Measurements from ENCODE around the gene TSPAN10.

The TSPAN10 gene

DNA sequence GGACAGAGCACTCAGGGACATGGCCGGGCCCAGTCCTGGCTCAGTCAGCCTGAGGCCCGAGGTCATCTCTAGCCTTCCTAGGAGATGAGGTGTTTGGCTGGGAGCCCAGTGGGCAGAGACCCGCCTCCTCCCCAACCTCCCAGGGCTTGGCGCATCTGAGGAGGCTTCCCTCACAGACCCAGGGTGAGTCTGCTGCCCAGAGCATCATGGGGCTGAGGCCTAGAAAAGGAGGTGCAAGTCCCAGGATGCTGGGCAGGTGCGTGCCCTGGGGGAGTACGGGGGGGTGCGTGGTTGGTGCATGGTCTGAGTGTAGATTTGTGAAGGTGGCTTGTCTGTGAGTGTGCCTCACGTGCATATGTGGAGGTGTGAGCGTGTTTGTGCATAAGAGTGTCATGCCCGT lies 14.7 kb downstream of the TSPAN10 start:
- no peak for DNase-seq (ENCODE audit: low read depth)
- TF ChIP-seq, protein P1, sequence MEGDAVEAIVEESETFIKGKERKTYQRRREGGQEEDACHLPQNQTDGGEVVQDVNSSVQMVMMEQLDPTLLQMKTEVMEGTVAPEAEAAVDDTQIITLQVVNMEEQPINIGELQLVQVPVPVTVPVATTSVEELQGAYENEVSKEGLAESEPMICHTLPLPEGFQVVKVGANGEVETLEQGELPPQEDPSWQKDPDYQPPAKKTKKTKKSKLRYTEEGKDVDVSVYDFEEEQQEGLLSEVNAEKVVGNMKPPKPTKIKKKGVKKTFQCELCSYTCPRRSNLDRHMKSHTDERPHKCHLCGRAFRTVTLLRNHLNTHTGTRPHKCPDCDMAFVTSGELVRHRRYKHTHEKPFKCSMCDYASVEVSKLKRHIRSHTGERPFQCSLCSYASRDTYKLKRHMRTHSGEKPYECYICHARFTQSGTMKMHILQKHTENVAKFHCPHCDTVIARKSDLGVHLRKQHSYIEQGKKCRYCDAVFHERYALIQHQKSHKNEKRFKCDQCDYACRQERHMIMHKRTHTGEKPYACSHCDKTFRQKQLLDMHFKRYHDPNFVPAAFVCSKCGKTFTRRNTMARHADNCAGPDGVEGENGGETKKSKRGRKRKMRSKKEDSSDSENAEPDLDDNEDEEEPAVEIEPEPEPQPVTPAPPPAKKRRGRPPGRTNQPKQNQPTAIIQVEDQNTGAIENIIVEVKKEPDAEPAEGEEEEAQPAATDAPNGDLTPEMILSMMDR (IDR thresholded peaks at IDR 0.05; ENCODE audit: control insufficient read depth, extremely low read depth, insufficient read depth): no peak
- no peak overlapping the region for H3K4me3 ChIP-seq (ENCODE audit: low read depth, low read length)

- TF ChIP-seq, protein P1 (IDR thresholded peaks at IDR 0.05; ENCODE audit: control insufficient read depth, extremely low read depth, insufficient read depth): no peak
- no peak overlapping the region for H3K4me3 ChIP-seq (ENCODE audit: low read depth, low read length)
- no peak for DNase-seq (ENCODE audit: low read depth)
Observed at GRCh38 chr17:81652906-81653771, 16.1 kb downstream of the TSPAN10 start.

- DNase-seq (ENCODE audit: low read depth): no peak
- H3K4me3 ChIP-seq (ENCODE audit: low read depth, low read length): no peak overlapping the region
Observed at GRCh38 chr17:81655378-81656117, 18.6 kb downstream of the TSPAN10 start.

DNA sequence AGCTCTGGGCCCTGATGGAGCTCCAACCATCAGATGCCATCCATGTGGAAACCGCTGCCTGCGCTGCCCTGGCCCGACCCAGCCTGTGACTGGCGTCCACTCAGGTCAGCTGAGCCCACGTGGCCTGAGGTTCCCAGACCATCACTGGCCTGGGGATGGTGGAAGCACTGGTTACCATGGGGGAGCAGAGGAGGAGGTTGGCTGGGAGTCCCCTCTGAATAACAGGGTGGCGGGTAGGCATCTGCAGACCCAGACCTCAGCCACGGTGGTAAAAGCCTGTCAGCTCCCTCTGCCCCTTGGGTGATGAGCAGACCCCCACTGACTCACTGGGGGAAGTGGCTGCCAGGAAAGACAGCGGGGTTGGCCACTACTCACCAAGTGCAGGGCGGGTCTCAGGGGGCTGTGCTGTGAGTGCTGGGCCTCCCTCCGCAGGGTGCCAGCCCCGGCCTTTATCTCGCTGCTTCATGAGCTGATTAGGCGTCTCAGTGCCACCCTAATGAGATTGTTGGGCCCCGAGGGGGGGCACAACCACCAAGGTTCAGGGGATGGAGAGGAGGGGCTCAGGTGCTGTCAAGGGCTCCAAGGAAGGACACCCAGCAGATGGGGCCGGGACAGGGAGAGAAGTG lies 19.2 kb downstream of the TSPAN10 start, which contains the start of gene PDE6G:
Gene PDE6G, minus strand, starts transcription at position 425 of the 626 bp plus-strand sequence. CDS start 3,237 bp downstream, outside the sequence.
- DNase-seq (ENCODE audit: low read depth): no peak
- TF ChIP-seq, protein P1 (IDR thresholded peaks at IDR 0.05; ENCODE audit: control insufficient read depth, extremely low read depth, insufficient read depth): no peak
- no peak within 1 kb of the TSS for H3K4me3 ChIP-seq (ENCODE audit: low read depth, low read length)

More at GRCh38 chr17:81655378-81656117, 18.6 kb downstream of the TSPAN10 start:
- TF ChIP-seq, protein P1 (IDR thresholded peaks at IDR 0.05; ENCODE audit: control insufficient read depth, extremely low read depth, insufficient read depth): no peak

DNA sequence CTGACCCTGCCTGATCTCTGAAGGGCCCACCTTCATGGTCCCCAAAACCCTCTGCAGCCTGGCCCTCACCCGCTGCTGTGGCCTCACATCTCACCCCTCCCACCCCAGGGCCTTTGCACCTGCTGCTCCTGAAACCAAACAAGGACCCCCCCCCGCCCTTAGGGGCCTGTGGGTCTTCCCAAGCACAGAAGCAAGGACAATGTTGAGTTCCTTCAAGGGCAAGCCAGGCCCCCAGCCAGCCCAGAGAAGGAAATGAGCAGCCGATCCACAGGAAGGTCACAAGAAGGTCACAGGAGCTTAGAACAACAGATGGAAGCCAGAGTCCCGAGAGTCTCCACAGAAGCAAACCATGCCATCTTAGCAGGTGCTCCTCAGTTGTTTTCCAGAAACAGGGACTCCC lies 19.8 kb downstream of the TSPAN10 start:
- TF ChIP-seq, protein P1 (IDR thresholded peaks at IDR 0.05; ENCODE audit: control insufficient read depth, extremely low read depth, insufficient read depth): no peak

DNA sequence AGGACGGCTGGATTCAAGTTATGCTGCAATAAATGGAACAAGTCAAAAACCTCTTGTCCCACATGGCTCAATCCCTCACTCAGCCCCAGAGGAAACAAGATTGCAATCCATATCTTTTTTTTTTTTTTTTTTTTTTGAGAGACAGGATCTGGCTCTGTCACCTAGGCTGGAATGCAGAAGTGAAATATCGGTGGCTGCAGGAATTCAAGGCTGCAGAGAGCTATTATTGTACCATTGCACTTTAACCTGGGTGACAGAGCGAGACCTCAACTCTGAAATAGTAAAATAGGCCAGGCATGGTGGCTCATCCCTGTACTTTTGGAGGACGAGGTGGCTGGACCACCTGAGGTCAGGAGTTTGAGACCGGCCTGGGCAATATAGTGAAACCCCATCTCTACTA lies 22.0 kb downstream of the TSPAN10 start:
- DNase-seq (ENCODE audit: low read depth): no peak
- no peak overlapping the region for H3K4me3 ChIP-seq (ENCODE audit: low read depth, low read length)
- TF ChIP-seq, protein P1 (IDR thresholded peaks at IDR 0.05; ENCODE audit: control insufficient read depth, extremely low read depth, insufficient read depth): no peak

More for the DNA sequence above, 19.8 kb downstream of the TSPAN10 start:
- no peak for DNase-seq (ENCODE audit: low read depth)
- no peak overlapping the region for H3K4me3 ChIP-seq (ENCODE audit: low read depth, low read length)

Measured in LNCaP clone FGC (cell line).